GM19193 (cell line): ENCODE measurements around the gene SULT1C2.

ENCODE experiments used
- POLR2A ChIP-seq: IDR thresholded peaks from 4 replicates; pipeline ENCODE4 v1.6.1; 2011; ENCODE audit not compliant: insufficient read depth, insufficient read length; ENCODE audit errors: extremely low read depth

The SULT1C2 gene

DNA sequence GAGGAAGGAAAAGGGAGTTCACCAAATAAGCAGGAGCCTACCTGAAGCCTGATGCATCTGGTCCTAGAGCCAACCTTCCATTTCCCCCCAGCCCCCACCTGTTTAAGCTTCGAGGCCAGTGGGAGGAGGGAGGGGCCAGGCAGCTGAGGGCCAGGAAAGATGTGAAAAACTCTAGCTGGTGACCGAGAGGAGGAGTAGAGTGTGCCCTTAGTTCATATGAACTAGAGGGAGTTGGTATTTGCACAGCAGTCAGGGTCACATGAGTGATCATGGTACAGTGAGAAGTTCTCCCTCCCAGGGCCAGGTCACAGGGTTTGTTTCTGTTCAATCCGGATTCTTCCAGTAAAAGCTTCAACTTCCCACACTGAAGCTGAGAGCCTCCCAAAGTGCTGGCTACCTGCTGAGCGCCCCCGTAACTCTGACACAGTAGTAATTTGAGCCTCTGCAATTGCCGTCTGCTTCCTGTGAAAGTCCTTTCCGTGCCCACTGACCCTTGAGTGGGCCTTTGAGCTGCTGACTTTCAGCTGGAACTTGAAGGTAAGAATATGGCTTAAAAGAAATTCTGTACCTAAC is at the start of gene SULT1C2:
SULT1C2 (plus strand) TSS at position 362 of the 573 bp plus-strand sequence. CDS start 4,773 bp downstream, outside the sequence.
- TF ChIP-seq POLR2A, result no peak

GRCh38 chr2:108239786-108240185 is 48.9 kb upstream of the SULT1C2 start, which contains the start of gene SULT1C3:
Gene SULT1C3, plus strand, starts transcription at chr2:108239968. Its CDS starts 7,227 bp downstream, at chr2:108247195.
- TF ChIP-seq POLR2A, result no peak

- TF ChIP-seq POLR2A, result no peak
Observed at GRCh38 chr2:108240966-108241365, 47.7 kb upstream of the SULT1C2 start.

- TF ChIP-seq POLR2A, result no peak
Observed at GRCh38 chr2:108243566-108243965, 45.1 kb upstream of the SULT1C2 start.

DNA sequence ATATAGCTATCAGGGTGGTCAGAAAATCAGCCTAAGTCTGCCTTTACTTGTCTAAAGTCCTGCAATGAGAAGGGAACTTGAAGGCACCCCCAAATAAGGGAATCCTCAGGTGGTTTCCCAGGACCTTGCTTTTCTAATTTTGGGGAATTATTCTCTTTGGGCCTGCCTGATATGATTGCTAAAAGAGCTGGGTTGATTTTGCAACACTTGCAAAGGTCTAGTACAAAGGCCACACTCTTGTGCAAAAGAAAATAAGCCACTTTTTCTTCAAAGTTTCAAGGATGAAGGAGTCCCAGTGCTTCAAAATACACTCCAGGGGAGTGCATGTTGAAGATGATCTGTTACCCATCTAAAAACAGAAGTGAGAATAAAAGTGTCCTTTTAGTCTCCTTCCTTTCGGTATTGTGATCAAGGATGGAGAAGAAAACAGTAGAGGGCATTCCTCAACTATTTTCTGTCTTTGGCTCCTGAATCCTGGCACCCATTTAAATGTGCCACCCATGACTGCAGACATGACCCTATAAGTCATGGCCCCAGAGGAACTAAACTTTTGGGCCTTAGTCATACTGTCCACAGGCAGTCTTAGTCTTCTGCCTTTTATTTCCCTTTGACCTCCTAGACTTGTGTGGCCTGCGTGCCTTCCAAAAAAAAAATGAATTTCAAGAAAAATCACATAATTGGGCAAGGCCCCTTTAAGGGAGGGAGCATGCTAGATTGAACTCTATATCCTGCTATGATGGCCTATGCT is 43.9 kb upstream of the SULT1C2 start:
- TF ChIP-seq POLR2A, result no peak

DNA sequence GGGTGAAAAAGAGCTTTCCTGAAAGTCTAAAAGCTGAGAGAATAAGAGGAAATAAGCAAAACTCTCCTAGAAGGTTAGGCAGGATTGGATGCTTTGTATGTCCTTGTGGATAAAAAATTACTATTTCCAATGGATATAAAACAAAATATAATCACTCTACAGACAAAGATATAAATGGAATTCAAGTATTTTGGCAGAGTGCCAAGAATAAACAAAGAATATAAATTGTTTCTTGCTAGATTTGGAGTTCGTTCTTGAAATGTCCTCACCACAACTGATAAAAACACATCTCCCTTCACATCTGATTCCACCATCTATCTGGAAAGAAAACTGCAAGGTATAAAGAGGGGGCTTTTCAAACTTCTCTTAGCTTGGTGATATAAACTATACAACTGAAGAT is 35.6 kb upstream of the SULT1C2 start:
- no peak for TF ChIP-seq POLR2A

DNA sequence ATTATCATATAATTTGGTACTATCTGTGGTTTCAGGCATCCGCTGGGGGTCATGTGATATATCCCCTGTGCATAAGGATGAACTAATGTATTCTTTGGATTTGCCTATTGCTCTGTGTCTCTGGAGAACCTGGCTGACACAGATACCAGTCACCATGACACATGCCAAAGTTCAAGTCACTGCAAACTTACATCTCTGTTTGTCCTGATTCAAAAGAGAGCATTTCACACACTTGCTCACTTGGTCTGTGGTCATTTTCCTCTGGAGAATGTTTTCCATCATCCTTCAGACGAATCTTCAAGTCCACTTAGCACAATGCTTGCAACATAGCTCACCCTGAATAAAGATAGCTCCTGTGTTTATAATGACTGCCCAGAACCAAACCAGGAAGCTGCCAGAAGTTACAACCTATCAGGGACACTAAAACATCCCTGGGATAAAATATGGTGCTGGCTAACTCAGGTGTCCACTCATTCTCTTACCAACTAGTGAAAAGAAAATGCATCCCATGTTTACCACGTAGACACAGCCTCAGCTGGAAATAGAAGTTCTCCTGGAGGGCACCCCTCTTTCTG is 30.9 kb upstream of the SULT1C2 start:
- TF ChIP-seq POLR2A, result no peak

DNA sequence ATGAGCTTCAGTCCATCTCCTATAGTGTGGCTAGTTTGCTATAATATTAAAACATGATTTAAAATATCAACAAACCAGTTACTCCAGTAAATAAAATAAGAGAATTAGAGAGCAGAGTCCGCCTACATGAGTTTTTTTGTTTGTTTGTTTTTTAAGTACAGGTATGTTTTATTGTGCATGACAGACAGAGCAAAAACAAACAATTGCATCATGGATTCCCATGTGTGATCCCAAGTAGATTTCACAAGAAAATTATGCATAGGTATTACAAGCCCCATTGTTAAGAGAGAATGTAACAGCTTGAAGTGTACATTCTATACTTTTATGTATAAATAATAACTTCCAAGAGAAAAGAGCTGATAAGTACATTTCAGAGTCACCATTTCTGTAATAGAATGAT is 27.9 kb upstream of the SULT1C2 start:
- TF ChIP-seq POLR2A, result no peak

GRCh38 chr2:108262036-108262435 is 26.7 kb upstream of the SULT1C2 start:
- no peak for TF ChIP-seq POLR2A

- no peak for TF ChIP-seq POLR2A
Observed at GRCh38 chr2:108263401-108263800, 25.3 kb upstream of the SULT1C2 start.

DNA sequence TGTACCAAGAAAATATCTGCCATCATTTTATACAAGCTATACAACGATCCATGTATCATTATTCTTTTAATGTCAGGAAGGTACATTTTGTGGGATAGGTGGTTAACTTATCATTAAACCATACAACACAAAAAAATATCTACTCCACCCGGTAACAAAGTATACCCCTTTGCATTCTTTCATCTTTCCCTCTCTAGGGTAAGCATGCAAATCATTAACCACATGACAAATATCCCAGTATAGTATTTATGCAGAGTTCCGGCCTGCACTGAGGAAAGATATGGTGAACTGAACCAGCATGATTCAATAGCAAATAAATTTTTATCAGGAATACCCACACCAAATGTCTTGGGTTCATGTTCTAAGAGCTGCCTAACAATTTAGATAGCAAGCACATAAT is 22.5 kb upstream of the SULT1C2 start:
- no peak for TF ChIP-seq POLR2A

DNA sequence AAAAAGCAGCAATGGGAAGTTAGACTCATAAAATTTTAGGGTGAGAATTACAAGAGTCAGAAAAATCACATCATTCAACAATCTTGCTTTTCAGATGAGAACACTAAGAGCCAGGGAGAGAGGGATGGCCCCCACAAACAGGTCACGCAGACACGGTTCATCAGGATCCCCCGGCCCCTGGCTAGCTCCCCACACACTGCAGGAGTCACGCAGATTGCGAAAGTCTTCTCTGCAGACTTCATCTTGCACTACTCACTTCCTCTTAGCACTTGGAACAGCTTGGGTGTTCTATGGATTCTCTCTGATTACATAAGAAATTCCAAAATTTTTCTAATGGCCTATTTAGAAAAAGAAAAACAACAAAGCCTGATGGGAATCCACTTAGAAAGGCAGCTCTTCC is 21.6 kb upstream of the SULT1C2 start:
- no peak for TF ChIP-seq POLR2A

DNA sequence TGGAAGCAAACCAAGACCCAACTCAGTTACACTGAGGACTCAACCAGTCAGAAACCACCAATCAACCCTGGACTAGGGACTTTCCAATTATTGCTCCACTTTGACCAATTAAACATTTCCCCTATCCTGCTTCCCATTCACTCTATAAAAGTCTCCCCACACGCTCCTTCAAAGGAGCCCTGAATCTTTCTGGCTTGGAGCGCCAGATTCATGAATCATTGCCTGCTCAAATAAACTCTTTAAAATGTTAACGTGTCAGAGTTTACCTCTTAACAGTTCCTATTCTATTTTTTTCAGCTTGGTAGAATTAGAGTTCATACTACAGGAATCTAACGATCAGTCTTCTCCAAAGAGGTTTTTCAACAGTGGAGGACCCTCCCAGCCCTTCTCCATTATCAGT is 20.7 kb upstream of the SULT1C2 start:
- TF ChIP-seq POLR2A, result no peak

GRCh38 chr2:108270346-108270745 is 18.3 kb upstream of the SULT1C2 start:
- no peak for TF ChIP-seq POLR2A

DNA sequence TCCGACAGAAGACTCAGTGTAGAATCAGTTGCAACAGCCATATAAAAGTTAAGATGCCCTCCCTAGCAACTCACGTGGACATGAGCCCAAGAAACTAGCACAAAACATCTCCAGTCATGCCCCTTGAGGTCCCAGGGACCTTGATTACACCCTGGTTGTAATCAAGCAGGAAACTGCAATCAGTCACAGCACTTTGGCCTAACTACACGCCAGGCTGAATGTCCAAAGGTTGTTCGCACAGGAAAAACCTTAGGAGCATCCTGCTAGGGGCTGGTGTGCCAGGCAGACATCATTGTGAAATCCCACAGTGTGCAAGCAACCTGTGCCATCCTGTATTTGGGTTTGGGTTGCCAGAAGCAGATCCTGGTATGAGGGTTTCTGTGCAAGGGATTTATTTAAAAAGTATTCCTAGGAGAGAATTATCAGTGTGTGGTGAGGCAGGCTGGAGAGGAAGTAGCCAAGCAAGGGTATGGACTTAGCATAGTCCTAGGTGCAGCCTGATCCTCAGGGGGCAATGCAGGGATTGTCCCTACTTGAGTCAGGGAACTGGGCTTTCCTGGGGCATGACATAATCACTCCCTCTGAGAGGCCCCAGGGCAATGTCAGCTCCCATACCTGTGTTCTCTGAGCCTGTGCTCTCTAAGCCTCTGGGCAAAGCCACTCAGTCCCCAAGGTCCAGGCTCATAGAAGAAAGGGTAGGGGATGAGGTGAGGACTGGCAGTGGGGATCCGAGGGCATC is 17.8 kb upstream of the SULT1C2 start:
- no peak for TF ChIP-seq POLR2A
